ENCODE data around the gene TKTL1. TPM values are rescaled to one million over a fixed set of nuclear protein-coding genes. Genes with fewer than 3 reads are reported as not detected.

TKTL1 gene
- total RNA-seq, 1 experiment from 2014 or later, result not detected

DNA sequence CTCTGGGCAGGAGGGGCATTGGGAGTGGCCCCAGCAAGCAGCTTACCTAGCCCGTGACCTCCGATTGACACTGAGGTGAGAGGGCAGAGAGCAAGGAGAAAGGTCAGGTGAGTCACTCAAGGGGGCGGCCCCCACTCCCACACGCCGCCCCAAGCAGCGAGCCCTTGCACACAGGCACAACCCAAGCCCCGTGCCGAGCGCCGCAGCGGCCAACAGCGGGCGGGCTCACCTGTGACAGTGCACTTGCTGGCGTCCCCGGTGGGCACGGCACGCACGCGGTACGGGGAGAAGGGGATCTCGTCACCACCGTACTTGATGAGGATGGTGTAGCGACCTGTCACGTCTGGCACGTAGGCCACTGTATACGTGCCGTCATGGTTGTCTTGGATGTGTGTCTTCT is 61.6 kb downstream of the TKTL1 start:
- intact Hi-C loops (cut with micrococcal nuclease; ENCODE audit: unreplicated experiment), result no loop called here
- Histone ChIP-seq H3K27ac (no peak overlapping the region), H4K20me1 (ENCODE audit: insufficient read depth) (0 out of 2 replicates have a peak, but pooled peaks cover 10% of the 10 kb centered on the region), H3K79me2 (ENCODE audit: low read depth) (no peaks in the 10 kb centered on the region), H3K9me3 (ENCODE audit: insufficient read depth, low read depth) (no peaks in the 10 kb centered on the region), H3K4me1 (replicated peaks; ENCODE audit: insufficient read depth) (no peaks in the 10 kb centered on the region), H3K27me3 (ENCODE audit: insufficient read depth, low read depth) (no peaks in the 10 kb centered on the region), H3K9me2 (ENCODE audit: insufficient read depth) (no peaks in the 10 kb centered on the region), H3K4me3 (no peak overlapping the region), H3F3A (ENCODE audit: insufficient read depth, low read depth) (no peaks in the 10 kb centered on the region), H2AFZ (no peak overlapping the region), H3K36me3 (ENCODE audit: low read depth) (no peaks in the 10 kb centered on the region), H3K4me2 (no peak overlapping the region)
- ChIA-PET CTCF (no interaction called here), POLR2A (ENCODE audit: unreplicated experiment) (no interaction called here)
- no peak for TF ChIP-seq EZH2 (IDR thresholded peaks at IDR 0.05; ENCODE audit: low read depth)
- TF ChIP-seq, protein P1, sequence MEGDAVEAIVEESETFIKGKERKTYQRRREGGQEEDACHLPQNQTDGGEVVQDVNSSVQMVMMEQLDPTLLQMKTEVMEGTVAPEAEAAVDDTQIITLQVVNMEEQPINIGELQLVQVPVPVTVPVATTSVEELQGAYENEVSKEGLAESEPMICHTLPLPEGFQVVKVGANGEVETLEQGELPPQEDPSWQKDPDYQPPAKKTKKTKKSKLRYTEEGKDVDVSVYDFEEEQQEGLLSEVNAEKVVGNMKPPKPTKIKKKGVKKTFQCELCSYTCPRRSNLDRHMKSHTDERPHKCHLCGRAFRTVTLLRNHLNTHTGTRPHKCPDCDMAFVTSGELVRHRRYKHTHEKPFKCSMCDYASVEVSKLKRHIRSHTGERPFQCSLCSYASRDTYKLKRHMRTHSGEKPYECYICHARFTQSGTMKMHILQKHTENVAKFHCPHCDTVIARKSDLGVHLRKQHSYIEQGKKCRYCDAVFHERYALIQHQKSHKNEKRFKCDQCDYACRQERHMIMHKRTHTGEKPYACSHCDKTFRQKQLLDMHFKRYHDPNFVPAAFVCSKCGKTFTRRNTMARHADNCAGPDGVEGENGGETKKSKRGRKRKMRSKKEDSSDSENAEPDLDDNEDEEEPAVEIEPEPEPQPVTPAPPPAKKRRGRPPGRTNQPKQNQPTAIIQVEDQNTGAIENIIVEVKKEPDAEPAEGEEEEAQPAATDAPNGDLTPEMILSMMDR (conservative IDR thresholded peaks at IDR 0.05), result no peak
- peak in 1 of 2 experiments; percentile 3 for DNase-seq
- no TSS peak for BruUV-seq (replicated peaks)

DNA sequence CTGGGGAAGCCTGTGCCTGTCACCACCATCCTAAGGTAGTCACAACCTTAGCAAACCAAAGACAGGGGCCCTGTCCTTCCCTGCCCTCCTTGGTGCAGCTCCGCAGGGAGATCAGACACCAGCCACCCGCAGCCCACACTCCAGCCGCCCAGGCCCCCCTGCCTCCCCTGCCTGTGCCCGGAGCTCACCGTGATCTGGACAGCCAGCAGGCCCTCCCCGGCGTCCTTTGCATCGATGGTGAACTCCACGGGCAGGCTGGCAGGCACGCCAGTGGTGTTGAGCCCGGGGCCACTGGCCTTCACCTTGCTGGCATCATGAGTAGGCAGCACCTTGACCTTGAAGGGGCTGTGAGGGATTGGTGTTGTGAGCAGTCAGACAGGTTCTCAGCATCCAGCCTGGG is 62.4 kb downstream of the TKTL1 start:
- Histone ChIP-seq H3K79me2 (ENCODE audit: low read depth) (no peaks in the 10 kb centered on the region), H3K4me1 (replicated peaks; ENCODE audit: insufficient read depth) (no peaks in the 10 kb centered on the region), H3K27me3 (ENCODE audit: insufficient read depth, low read depth) (no peaks in the 10 kb centered on the region), H3K27ac (no peak overlapping the region), H3K4me2 (no peak overlapping the region), H3K4me3 (no peak overlapping the region), H3F3A (ENCODE audit: insufficient read depth, low read depth) (no peaks in the 10 kb centered on the region; the same call in 1 of the 2 replicates), H4K20me1 (ENCODE audit: insufficient read depth) (0 out of 2 replicates have a peak, but pooled peaks cover 10% of the 10 kb centered on the region), H3K36me3 (ENCODE audit: low read depth) (no peaks in the 10 kb centered on the region), H3K9me3 (ENCODE audit: insufficient read depth, low read depth) (no peaks in the 10 kb centered on the region), H2AFZ (no peak overlapping the region), H3K9me2 (ENCODE audit: insufficient read depth) (no peaks in the 10 kb centered on the region)
- ChIA-PET CTCF (no interaction called here), POLR2A (ENCODE audit: unreplicated experiment) (no interaction called here)
- TF ChIP-seq EZH2 (IDR thresholded peaks at IDR 0.05; ENCODE audit: low read depth), result no peak
- TF ChIP-seq, protein P1 (conservative IDR thresholded peaks at IDR 0.05), result no peak
- BruUV-seq (replicated peaks), result no TSS peak
- intact Hi-C loops (cut with micrococcal nuclease; ENCODE audit: unreplicated experiment), result no loop called here
- DNase-seq, result no peak

DNA sequence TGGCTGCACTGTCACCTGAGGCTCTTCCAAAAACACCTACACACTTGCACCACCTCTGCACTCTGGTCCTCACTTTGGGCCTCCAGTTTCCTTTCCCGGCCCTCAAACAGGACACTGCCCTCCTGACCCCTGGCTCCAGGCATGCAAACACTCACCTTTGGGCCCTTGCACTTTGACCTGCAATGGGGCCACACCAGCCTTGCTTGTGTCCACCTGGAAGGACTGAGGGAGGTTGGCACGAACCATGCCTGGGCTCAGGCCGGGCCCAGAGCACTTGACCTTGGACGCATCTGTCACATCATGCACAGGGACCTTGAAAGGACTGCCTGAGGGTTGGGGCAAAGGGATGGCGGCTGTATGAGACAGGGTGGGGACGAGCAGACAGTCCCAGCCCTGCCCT is 63.2 kb downstream of the TKTL1 start:
- DNase-seq, result no peak
- no peaks in the 10 kb centered on the region; the same call in 1 of the 2 replicates for H3F3A ChIP-seq (ENCODE audit: insufficient read depth, low read depth)
- no peaks in the 10 kb centered on the region for H3K27me3 ChIP-seq (ENCODE audit: insufficient read depth, low read depth)
- H3K4me1 ChIP-seq (replicated peaks; ENCODE audit: insufficient read depth), result no peaks in the 10 kb centered on the region
- TF ChIP-seq EZH2 (IDR thresholded peaks at IDR 0.05; ENCODE audit: low read depth), result no peak
- TF ChIP-seq, protein P1 (conservative IDR thresholded peaks at IDR 0.05), result no peak
- no peaks in the 10 kb centered on the region for H3K9me3 ChIP-seq (ENCODE audit: insufficient read depth, low read depth)
- 0 out of 2 replicates have a peak, but pooled peaks cover 10% of the 10 kb centered on the region for H4K20me1 ChIP-seq (ENCODE audit: insufficient read depth)
- H3K4me2 ChIP-seq, result no peak overlapping the region
- H3K4me3 ChIP-seq, result no peak overlapping the region
- no TSS peak for BruUV-seq (replicated peaks)
- no peaks in the 10 kb centered on the region for H3K79me2 ChIP-seq (ENCODE audit: low read depth)
- ChIA-PET POLR2A (ENCODE audit: unreplicated experiment) (no interaction called here), CTCF (no interaction called here)
- H3K36me3 ChIP-seq (ENCODE audit: low read depth), result no peaks in the 10 kb centered on the region
- H3K9me2 ChIP-seq (ENCODE audit: insufficient read depth), result no peaks in the 10 kb centered on the region
- intact Hi-C loops (cut with micrococcal nuclease; ENCODE audit: unreplicated experiment), result no loop called here
- no peak overlapping the region for H3K27ac ChIP-seq
- H2AFZ ChIP-seq, result no peak overlapping the region

Data from PC-9 (cell line).